Measurements from ENCODE around the gene TENM4.

Gene TENM4

DNA sequence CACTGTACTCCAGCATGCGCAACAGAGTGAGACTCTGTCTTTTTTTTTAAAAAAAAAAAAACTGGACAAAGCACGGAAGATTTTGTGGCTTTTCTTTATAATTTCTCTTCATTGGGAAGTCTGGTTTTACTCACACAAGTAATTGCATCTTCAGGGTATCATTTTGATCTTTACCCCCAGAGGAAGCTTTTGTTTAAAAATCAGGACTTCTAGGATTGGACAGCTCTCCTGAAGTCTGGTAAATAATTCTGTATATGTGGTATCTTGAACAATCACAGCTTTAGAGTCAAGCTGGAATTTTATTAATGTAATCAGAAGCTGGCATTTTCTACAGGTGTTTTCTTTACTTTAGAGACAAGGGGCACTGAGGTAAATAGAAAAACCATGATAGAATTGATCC is 658.1 kb downstream of the TENM4 start:
- in situ Hi-C loops (cut with MboI; ENCODE audit: low sequenced_read_pairs) = no loop called here

DNA sequence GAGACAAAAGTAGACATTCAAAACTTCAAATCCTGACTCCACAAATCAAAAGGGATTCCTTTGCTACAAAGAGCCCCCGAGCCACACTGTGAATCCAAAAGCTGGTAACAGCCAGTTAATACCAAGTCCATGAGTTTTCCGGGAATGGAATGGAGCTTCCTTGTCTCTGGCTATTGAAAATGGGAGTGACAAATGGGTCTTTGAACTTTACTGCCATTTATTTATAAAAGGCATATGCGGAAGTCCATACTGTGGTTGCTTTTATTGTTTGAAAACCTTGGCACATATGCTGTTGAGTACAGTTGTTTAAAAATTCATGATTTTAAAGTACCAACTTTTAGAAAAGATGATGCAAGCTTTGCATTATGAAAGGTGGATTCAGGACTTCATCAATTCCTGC is 659.9 kb downstream of the TENM4 start:
- in situ Hi-C loops (cut with MboI; ENCODE audit: low sequenced_read_pairs) = no loop called here

DNA sequence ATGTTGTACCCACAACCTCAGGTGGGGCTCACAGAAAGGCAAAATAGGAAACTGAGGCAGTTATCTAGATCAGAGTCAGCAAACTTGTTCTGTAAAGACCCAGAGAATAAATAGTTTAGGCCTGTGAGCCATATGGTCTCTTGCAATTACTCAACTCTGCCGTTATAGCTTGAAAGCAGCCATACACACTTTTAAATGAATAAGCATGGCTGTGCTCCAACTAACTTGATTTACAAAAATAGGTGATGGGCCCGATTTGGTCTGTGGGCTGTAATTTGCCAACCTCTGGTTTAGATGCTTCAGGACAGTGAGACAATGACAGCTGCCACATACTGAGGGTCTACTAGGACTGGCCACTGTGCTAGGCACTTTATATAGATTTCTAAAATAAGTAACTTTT is 667.3 kb downstream of the TENM4 start:
- in situ Hi-C loops (cut with MboI; ENCODE audit: low sequenced_read_pairs) = no loop called here

DNA sequence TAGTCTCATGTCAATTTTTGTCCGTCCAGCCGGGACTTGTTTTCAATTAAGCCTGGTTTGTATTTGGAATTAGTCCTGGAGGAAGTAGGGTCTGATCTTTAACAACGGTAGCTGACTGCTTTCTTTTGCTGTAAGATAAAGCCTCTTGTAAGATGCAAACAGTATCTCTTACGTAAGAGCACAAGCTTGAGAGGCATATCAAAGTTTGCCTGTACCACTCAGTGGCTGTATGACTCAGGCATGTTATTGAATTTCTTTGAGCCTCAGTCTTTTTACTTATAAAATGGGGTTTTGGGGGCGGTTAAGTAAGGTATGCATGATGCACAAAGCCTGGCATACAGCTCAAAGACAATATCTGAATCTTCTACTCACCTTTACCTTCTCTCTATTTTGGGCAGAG is 667.8 kb downstream of the TENM4 start:
- in situ Hi-C loops (cut with MboI; ENCODE audit: low sequenced_read_pairs) = no loop called here

DNA sequence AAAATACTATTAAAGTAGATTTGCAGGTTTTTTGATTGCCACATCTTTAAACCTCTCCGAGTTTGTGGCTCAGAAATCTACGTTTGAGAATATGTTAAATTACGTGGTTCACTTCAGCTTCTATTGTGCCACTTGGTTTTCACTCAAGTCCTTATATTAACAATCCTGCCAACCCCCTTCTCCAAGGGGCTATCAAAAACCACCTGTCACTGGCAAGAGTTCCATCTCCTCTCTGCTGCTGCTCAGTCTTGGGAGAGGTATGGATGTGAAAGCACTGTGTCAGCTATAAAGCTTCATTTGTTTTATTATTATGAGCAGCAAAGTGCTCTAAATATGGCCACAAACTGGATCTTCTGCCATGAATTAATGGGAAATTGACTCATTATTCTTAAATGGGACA is 668.6 kb downstream of the TENM4 start:
- in situ Hi-C loops (cut with MboI; ENCODE audit: low sequenced_read_pairs) = no loop called here

DNA sequence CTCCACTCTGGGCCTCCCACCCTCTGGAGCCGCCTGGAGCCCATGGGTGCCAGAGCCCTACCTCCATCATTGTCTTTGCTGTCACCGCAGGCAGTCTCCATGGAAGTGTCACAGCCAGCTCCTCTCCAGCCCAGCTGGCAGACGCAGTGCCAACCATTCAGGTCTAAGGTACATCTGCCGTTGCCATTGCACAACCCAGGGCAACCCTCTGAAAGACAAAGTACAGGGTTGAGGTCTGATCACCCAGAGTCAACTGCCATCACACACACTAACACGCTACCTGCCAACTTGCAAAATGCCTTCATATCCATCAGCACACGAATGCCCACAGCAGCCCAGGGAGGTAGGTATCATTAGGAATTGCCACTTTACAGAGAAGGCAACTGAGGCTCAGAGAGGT is 669.9 kb downstream of the TENM4 start:
- in situ Hi-C loops (cut with MboI; ENCODE audit: low sequenced_read_pairs) = no loop called here

DNA sequence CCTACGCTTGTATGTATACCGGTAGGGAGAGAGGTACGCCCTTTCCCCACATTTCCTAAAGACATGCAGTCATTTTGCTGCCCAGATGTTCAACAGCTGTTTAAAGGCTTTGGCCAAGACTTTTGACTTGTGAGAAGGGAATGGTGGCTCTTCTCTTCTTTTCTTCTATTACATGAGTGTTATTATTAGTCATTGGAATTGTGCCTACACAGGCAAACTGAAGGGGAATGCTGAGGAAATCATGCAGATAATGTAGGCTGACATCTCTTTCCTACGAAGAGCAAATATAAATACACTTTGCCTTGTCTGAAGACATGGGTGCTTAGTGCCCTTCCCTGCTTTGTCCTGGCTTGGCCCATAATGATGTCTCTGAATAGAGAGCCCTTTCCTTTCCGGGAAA is 671.9 kb downstream of the TENM4 start:
- in situ Hi-C loops (cut with MboI; ENCODE audit: low sequenced_read_pairs) = no loop called here

DNA sequence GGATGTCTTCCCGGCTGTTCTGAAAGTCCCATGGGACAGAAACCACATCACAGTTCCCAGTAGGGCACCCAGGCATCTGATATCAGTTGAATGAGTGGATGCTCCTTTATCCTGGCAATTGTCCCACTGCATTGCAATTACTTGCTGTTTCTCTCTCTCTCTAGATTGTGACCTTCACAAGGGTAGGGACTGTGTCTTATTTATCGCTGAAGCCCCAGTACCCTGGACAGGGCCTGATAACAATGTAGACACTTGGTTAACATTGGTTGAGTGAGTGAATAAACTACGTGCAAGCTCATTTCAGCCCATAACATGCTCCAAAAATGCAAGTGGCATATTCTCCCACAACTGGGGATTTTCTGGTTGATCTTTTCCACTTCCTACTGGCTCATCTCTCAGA is 672.5 kb downstream of the TENM4 start:
- in situ Hi-C loops (cut with MboI; ENCODE audit: low sequenced_read_pairs) = no loop called here

DNA sequence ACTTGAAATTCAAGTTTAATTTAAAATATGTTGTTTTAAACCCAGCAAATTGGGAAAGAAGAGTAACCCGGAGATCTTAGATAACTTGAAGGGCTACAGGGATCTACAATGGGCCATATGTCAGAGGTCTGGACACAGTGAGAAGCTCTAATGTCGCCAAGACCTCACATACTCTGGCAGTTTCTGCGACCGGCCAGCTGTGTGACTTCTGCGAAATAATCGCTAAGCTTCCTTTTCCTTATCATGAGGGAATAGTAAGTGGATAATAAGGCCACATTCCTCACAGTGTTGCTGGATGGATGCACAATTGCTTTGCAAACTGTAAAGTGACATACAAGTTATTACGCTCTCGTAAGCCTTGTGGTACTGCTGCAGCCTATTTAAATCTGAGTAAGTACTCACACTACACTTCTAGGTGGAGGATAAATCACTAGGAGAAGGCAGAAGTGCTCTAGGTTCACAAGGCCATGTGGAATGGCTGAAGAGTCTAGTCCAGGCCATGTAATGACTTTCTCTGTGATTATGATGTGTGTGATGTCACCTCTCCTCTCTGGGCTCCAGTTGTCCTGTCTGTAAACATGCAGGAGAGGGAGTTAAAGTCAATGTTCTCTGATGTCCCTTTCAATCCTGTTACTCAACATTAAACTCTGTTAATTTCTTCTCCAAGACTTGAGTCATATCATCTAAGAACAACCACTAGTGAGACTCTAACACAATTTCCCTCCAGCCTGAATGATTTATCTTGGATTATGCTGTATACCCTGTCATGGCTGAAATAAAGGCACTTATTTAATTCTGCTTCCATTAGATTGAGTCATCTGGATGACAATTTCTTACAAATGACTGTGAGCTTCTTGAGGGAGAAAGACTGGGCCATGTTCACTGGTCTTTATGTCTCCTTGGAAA is 673.5 kb downstream of the TENM4 start:
- in situ Hi-C loops (cut with MboI; ENCODE audit: low sequenced_read_pairs) = no loop called here

DNA sequence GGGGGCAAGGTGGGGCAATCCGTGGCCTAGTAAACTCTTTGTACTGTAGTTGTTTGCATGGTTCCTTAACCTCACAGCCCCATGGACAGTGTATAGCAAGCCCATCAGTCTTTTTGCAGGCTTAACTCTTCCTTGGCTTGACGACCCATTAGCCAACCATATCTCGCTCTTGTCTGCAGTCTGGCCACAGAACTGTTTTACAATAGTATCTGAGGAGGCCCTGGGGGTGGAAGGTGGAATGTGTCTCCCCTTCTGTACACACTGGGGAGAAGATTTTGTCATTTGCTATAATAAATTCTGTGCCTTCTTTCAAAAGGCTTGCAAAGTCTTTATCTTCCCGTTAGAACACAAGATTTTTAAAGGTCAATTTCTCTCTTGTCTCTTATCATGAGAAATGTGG is 675.9 kb downstream of the TENM4 start:
- in situ Hi-C loops (cut with MboI; ENCODE audit: low sequenced_read_pairs) = no loop called here

DNA sequence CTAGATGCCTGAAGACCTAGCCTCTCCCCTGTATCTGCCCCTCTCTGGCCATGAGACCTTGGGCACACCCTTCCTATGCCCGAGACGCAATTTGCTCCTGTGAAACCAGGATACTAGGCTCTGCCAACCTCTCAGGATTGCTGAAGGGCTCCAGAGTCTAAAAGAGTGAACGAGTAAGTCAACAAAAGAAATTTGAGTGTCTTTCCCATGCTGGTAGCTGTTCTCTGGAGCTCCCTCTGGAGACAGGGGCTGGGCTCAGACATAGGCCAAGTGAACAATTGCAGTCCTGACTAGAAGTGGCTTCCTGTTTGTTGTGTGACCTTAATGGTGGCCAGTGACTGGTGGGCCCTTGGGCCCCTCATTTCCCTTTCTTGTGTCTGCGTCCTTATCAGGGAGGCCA is 677.2 kb downstream of the TENM4 start:
- in situ Hi-C loops (cut with MboI; ENCODE audit: low sequenced_read_pairs) = no loop called here

DNA sequence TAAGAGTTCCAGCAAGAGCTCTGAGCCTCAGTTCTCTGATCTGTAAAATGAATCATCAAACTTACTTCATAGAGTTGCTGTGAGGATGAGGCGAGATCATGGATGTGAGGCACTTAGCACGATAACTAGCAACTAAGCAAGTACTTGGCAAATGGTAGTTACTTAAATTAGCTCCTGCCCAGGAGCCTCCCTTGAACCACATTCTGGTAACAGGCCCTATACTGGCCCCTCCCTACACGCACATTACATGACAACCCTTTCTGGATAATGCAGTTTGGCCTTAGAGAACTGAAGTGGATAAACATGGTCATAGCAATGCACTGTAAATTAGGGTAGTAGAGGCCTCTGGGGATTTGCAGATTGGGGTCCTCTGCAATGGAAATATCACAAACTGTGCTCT is 678.7 kb downstream of the TENM4 start:
- in situ Hi-C loops (cut with MboI; ENCODE audit: low sequenced_read_pairs) = no loop called here

DNA sequence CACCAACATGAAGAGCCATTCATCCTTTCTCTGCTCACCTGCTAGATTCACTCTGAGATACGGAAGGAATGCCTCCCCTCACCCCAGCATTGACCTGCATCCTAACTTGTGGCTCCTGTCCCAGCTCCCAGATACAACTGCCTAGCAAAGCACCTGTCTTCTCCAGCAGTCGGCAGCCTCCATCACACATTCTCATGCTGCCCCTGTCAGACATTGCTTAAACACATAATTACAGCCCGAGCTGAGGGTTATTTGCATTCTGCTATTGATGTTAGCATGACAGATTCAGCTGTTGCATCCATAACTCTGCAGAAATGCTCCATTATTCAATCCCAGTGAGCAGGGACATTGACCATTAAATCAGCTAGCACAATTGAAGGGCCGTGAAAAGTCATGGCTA is 681.8 kb downstream of the TENM4 start:
- in situ Hi-C loops (cut with MboI; ENCODE audit: low sequenced_read_pairs) = no loop called here

DNA sequence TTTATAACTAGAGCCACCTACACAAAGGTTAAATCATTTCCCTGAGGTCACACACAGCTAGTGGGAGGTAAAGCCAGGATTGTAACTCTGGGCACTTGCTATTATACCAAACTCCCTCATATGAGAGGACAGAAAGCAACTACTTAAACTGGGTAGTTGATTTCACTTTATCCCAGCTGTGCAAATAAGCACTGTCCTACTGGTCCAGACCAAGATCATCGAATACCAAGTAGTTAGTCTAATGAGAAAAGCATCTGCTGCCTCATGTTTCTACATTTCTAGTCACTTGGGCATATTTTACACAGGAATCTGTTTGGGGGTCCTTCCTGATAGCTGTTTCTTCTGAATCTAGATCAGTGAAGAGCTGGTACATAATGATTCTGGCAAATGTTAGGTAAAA is 687.5 kb downstream of the TENM4 start:
- in situ Hi-C loops (cut with MboI; ENCODE audit: low sequenced_read_pairs) = no loop called here

DNA sequence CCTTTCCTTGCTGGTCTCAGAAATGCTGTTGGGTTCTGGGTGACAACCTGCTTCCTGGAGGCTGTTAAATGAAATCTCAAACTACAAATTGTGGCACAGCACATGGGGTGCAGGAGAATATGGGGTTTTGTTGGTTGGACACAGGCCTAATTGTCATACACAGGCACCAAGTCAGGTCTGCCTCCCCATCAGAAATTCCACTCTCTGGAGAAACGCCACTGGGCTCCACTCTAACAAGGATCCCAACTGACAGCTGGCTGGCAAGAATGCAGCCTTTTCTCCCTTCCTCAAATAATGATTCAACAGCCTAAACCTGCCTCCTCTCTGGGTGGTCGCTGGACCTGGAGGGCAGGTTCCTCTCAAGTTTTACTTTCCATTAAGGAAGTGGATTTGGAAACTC is 688.3 kb downstream of the TENM4 start:
- in situ Hi-C loops (cut with MboI; ENCODE audit: low sequenced_read_pairs) = no loop called here

DNA sequence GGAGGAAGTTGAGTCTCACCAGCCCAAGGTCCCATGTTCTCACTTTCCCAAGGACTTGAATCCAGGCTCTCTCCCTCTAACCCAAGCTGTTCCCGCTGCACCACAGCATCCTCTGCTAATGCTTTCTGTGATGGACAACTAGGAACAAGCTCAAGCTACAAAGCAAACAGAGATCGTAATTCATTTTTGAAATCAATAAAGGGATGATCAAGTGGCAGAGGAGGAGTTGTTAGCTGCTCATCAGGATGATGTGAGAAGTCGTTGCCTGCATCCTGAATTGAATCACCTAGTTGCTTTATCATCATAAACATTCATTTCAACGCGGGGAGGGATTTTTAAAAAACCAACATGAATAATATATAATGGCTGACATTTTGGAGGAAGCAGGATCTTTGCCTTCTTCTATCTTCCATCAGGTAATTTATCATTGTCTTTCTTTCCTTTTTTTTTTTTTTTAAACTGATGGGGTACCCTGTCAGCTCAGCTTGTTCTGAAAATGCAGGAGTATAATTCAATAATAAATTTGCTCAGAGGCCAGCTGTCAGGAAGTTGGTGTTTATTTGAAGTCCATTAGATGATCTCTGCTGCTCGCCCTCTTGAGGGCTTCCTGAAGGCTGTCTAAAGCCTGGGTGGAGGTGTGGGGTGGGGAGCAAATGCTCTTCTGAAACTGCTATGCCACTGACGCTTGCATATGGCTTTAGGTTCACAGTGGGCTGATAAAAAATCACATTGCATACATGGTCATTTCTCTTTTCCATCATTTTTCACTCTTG is 691.7 kb downstream of the TENM4 start:
- in situ Hi-C loops (cut with MboI; ENCODE audit: low sequenced_read_pairs) = no loop called here

DNA sequence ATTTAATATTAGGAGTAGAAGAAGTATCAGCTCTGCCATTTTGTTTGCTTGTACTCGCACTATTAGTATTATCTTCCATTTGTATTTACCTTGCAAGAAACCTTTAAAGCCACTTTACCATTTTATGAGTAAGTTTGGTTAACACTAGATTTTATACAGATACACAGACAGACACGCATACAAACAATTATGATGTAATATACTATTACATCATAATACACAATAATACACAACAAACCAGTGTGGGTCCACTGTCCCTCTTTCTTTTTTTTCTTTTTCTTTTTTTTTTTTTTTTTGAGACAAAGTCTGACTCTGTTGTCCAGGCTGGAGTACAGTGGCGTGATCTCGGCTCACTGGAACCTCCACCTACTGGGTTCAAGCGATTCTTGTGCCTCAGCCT is 695.9 kb downstream of the TENM4 start:
- in situ Hi-C loops (cut with MboI; ENCODE audit: low sequenced_read_pairs) = no loop called here

DNA sequence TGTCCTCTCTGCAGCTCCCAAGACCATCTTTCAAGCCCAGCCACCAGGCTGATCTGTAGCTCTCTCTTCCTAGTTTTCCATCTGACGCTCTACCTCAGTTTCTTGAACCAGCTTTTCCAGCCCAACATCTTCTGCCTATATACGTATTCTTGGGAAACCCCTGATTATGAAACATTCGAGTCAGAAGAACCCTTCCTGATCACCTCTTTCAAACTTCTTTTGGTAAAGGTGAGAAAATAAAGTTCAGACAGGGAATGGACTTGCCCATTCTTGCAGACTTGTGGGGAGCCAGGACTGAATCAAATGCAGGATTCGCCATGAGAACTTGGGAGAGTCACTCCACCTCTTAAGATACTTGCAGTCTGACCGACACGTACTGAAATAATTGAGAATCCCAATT is 696.6 kb downstream of the TENM4 start:
- in situ Hi-C loops (cut with MboI; ENCODE audit: low sequenced_read_pairs) = no loop called here

DNA sequence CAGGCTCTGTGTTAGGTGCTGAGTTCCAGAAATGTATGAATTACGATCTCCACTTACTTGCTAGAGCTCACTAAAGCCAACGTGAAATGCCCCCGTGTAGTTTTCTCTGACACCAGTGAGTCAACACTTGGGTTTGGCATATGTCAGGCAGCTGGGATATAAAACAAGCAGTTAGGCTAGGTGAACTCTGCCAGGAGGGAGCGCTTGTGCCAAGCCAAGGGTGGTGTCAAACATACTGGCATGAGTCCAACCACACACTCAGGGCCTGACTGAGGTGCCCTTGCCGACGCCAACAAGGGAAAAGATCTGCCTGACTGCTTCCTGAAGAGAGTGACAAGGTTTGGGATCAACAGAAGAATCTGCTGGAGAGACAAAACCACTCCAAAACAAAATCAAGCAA is 698.4 kb downstream of the TENM4 start:
- in situ Hi-C loops (cut with MboI; ENCODE audit: low sequenced_read_pairs) = no loop called here

DNA sequence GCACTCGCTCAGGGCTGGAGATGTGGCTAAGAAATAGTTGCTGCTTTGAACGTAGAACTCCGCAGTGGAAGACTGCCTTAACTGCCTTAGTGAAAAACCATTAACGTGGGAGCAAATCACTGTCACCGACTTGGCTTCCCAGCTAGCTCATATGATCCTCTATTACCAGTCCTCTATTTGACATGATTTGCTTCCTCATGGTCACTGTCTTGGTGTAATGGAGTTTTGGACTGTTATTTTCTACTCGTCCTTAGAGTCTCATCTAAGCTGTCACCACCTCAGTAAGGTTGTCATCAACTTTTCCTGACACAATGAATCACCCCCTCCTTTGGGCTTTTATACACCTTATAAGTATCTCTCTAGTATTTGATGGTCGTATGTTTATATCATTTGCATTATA is 699.1 kb downstream of the TENM4 start:
- in situ Hi-C loops (cut with MboI; ENCODE audit: low sequenced_read_pairs) = no loop called here

DNA sequence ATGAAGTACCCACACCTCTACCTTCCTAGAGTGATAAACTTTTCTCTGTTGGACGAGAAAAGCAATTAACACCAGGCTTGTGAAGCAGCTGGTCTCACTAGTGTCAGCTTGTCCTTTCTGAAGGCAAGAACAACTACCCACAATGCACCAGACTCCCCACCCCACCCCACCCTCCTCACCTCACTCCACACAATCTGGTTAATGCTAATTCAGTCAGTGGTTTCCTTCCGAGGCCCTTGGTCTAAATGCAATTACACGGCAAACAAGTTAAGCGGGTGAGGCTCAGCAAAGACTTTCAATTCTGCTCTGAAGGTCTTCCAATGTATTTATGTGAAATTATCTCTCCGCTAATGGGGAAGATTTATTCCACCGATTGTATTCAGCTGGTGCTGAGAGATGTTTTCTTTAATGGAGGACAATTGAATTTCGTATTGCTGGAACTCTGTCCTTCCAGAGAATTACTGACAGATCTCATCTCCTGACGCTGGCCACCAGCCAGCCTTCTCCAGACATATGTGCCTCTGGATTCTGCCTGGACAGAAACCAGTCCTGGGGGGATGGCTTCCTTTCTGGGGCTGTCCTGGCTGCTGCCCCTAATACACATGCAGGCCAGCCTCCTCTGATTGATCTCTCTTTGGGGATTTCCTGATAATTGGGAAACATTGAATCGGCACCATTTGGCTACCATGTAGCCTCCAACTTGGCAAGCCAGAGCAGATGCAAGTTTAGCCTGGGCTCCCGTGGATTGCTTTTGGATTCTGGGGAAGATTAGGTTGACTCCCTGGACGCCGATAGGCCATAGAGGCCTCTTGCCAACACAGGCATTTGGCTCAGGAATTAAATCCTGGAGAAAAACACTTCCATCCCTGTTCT is 700.4 kb downstream of the TENM4 start:
- in situ Hi-C loops (cut with MboI; ENCODE audit: low sequenced_read_pairs) = no loop called here
